HUDEP-2 (cell line): ENCODE results near the gene CDH20.

Source experiments
- DNase-seq, 76 experiments: peaks; one replicate each; lab custom pipeline; 2025; ENCODE audit not compliant: unreplicated experiment in 76 of 76; lab: John Stamatoyannopoulos, UW

Gene CDH20

GRCh38 chr18:61419763-61420162 is 86.5 kb downstream of the CDH20 start:
- no peak for DNase-seq

- no peak for DNase-seq
Measured at GRCh38 chr18:61420218-61420885, 87.1 kb downstream of the CDH20 start.

GRCh38 chr18:61426492-61427053 is 93.3 kb downstream of the CDH20 start:
- no peak for DNase-seq

DNA sequence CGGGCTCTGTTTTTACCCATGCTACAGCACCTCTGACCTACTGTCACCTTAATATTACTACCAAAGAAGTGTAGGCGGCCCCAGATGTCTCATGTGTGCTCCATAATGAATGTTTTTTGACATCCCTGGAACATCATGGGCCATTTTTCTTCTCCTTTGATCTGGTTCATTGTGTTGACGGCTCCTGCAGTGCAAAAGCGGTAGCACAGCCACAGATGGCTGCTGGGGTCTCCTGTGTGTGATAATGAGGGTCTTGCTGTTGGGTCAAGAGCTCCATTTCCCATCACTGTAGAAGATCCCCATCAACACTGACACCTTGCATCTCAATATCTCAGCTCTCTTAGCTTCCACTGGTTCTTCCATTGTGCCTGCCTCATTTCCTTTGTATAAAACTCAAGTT is 95.0 kb downstream of the CDH20 start:
- DNase-seq = no peak

DNA sequence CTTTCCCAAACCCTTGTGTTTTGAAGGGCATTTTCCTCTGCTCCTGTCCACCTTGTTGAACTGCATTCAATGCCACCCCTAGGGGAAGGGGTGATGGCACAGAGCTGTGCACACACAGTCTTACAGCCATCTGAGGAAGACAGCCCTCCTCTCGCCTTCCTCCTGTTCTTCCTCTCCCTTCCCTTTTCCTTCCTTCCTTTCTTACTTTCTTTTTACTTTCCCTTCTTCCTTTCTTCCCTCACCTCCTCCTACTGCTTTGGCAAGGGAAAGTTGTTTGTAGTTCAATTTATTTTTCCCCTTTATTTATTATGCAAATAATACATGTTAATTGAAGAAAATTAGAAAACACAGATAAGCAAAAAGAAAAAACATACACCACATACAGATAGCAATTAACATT is 99.4 kb downstream of the CDH20 start:
- DNase-seq = no peak

DNA sequence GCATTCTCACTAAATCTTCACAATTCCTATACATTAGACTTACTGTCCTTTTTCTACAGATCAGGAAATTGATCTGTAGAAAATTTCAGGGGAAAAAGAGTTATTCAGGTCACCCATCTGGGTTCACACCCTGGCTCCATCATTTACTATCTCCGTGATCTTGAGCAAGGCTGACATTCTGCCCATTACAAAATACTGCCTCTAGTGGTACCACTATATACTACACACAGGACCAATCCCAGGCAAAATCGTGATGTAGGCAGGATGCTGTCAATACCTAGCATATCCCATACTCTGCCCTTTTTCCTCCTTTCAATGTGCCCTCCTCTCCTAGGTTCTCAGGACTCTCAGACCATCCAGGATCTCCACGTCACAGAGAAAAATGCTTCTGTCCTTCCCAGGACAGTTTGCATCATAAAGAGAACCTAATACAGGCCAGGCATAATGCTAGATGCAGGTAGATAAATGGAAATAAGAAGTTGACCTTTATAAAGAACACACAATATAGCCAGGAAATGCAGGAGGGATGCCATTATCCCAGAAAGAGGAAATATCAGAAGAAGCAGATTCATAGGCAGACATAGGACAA is 101.9 kb downstream of the CDH20 start:
- DNase-seq = peak in 13 of 76 experiments; percentile 0 to 30 (median 6)

DNA sequence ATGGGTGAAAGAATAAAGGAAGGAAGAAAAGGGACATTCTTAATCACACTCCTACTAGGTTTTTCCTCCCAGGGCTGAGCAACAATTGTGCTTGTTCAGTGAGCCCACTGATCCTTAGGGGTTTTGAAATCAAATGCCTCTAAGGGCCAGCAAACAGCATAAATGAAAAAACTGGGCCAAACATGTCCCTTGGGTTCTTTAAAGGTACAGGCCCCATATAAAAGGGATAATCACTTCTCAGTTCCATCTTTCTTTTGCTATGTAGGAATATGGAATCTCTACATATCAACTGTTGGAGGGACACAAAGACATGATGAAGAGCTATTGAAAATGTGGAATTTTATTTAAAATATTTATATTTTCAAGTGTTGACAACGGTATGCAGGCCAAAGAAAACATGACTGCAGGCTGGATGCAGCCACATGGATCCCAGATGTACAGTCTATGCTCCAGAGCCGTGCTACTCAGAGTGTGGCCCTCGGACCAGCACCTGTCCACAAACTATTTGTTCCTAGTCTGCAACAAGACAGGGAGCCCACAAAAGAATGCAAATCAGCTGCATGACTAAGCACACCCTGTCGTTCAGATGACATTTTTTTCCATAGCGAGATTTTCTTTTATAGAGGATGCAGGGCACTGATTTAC is 110.0 kb downstream of the CDH20 start:
- no peak for DNase-seq

GRCh38 chr18:61448316-61448715 is 115.1 kb downstream of the CDH20 start:
- no peak for DNase-seq

DNA sequence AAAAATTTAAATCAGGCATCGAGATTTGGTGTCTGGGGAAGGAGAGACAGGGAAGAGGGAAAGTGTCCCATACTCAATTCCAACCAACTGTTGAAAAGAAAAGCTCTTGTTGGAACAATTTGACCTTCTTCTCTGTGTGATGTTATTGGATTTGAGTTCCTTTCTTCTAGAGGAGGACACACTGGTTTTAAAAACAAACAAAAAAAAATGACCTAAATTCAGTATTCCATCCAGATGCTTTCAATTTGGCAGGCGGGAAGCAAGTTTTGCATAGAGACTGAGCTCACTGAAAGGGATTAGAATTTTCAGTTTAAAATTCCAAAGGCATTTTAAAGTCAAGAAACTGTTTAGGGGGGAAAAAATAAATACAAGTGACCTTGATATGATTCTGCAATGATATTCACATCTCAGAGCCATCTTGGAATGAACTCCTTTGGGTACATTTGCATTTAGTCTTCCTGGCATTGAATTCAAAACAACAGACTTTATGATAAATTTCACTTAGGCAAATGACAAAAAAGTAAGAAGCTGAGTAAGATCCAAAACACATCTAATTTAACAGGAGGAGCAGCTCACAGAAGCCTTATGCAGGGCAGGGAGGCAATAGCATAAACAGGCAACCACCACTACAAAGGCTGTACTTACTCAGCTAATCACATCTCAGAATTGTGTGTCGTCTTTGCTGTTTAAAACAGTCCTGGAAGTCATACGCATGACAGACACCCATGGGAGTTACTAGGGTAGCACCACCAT is 126.8 kb downstream of the CDH20 start:
- no peak for DNase-seq

GRCh38 chr18:61464551-61465142 is 131.4 kb downstream of the CDH20 start:
- DNase-seq = no peak

DNA sequence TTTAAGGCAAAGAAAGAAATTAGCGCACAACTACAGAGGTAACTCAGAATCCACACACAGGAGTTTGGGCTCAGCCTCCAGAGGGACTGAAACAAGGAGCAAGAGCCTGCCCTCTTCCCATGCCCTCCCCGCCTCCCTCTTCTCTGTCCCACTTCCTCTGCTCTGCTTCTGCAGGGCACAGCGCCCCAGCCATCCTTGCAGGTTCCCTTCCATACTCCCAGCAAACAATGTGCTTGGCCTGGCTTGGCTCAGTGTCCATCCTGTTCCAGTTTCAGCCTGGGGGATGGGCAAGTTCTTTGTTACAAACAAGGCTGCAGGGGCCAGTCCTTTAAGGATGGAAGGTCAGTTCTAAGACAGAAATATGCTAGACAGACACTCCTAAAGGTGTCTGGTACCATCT is 133.5 kb downstream of the CDH20 start:
- no peak for DNase-seq

GRCh38 chr18:61470031-61470674 is 136.9 kb downstream of the CDH20 start:
- no peak for DNase-seq

- no peak for DNase-seq
Measured at GRCh38 chr18:61471541-61471940, 138.3 kb downstream of the CDH20 start.

DNA sequence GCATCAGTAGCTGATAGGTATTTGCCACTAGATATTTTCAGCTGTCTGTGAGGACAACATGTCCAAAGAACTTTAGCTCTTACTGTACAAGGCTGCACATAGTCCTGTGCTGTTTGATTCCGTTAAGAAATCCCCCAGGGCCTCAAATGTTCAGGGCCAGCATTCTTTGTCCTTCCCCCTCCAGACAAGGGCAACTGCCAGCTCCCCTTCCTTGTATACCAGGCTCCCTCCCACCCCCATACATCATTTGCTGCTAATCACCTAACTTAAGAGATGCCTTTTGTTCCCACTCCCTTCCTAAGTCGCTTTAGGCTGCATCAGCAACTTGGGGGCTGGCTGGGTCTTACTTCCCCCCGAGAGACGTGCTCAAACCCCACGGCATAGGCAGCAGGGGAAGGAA is 138.7 kb downstream of the CDH20 start:
- no peak for DNase-seq

GRCh38 chr18:61474341-61474740 is 141.1 kb downstream of the CDH20 start:
- DNase-seq = no peak

- no peak for DNase-seq
Measured at GRCh38 chr18:61474918-61475317, 141.7 kb downstream of the CDH20 start.

GRCh38 chr18:61475931-61476330 is 142.7 kb downstream of the CDH20 start:
- no peak for DNase-seq

DNA sequence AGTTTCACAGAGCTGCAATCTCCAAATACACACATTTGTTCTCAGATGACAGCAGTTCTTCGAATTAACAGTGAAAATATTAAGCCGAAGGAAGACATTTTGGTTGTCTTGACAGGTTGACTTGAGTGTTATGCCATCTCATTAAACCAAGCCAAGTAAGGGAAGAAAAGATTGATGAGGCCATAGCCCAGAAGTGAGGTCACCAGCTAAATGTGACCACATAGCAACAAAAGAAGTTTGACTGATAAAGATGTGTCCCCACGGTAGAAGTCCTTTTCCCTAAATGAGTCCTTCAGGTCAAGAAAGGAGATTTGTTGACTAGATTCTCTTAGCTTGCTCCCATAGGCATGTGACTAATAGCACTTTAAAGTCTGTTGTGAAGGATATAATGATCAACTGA is 156.1 kb downstream of the CDH20 start:
- no peak for DNase-seq

DNA sequence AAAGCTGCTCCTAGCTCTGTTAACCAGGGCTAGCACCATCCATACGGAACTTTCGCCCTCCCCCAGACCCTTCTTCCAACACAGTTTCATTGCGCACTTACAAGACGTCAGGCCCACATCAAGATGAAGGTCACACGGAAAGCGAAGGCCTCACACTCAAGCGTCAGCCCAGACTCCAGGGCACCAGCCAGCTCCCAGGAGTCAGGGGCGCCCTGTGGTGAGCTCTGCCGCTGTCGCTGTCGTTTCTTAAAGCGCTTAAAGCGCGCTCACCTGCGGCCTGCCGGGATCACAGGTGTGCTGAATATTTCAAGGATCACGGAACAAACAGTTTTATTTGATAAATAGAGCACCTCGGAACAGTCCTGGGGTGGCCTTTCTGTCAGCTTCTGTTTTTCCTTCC is 163.1 kb downstream of the CDH20 start:
- no peak for DNase-seq

- no peak for DNase-seq
Measured at GRCh38 chr18:61497422-61497821, 164.2 kb downstream of the CDH20 start.
